Measurements from ENCODE around the gene C1orf146. TPM values are rescaled to one million over a fixed set of nuclear protein-coding genes. Genes with fewer than 3 reads are reported as not detected.
"Not testable (repeated sequence)": the region's sequence is repeated elsewhere in the genome, so short reads cannot be mapped to it uniquely, and the experiment has no call there.

C1orf146 gene
- total RNA-seq, 6 experiments from 2014 or later = not detected

GRCh38 chr1:92274939-92275338 is 57.2 kb downstream of the C1orf146 start:
- no peak for ATAC-seq
- no peak for DNase-seq
- Histone ChIP-seq H3K27ac (no peak overlapping the region), H3K36me3 (no peaks in the 10 kb centered on the region), H3K4me1 (no peaks in the 10 kb centered on the region), H3K9me3 (no peaks in the 10 kb centered on the region), H3K4me3 (no peak overlapping the region), H3K27me3 (no peaks in the 10 kb centered on the region)
- no peak for TF ChIP-seq POLR2A (IDR thresholded peaks at IDR 0.05)
- TF ChIP-seq CTCF (IDR thresholded peaks at IDR 0.05) = no peak
- WGBS (ENCODE audit: insufficient coverage, low coverage, low lambda C conversion rate, missing lambda C conversion rate) = 100% methylated on average over 1 of the region's 1 CpG
- intact Hi-C loops (cut with DNase I) = no loop called here

- 100% methylated on average over 3 of the region's 3 CpGs for WGBS (ENCODE audit: insufficient coverage, low coverage, low lambda C conversion rate, missing lambda C conversion rate)
- Histone ChIP-seq H3K9me3 (no peaks in the 10 kb centered on the region), H3K27ac (no peak overlapping the region), H3K36me3 (no peaks in the 10 kb centered on the region), H3K4me3 (no peak overlapping the region), H3K27me3 (no peaks in the 10 kb centered on the region), H3K4me1 (no peaks in the 10 kb centered on the region)
- ATAC-seq (no peak), DNase-seq (no peak)
- no peak for TF ChIP-seq CTCF (IDR thresholded peaks at IDR 0.05)
- no peak for TF ChIP-seq POLR2A (IDR thresholded peaks at IDR 0.05)
- intact Hi-C loops (cut with DNase I) = no loop called here
These were observed 58.4 kb downstream of the C1orf146 start for GRCh38 chr1:92276082-92276481.

GRCh38 chr1:92277105-92277723 is 59.5 kb downstream of the C1orf146 start:
- no peak overlapping the region for H3K4me3 ChIP-seq
- H3K9me3 ChIP-seq = no peaks in the 10 kb centered on the region
- ATAC-seq (no peak), DNase-seq (no peak)
- intact Hi-C loops (cut with DNase I) = no loop called here
- H3K27ac ChIP-seq = no peak overlapping the region
- TF ChIP-seq POLR2A (IDR thresholded peaks at IDR 0.05) = no peak
- TF ChIP-seq CTCF (IDR thresholded peaks at IDR 0.05) = no peak
- no peaks in the 10 kb centered on the region for H3K36me3 ChIP-seq
- H3K4me1 ChIP-seq = no peaks in the 10 kb centered on the region
- no peaks in the 10 kb centered on the region for H3K27me3 ChIP-seq
- 93% methylated on average over 4 of the region's 4 CpGs for WGBS (ENCODE audit: insufficient coverage, low coverage, low lambda C conversion rate, missing lambda C conversion rate)

- DNase-seq; intact Hi-C loops (cut with DNase I); ATAC-seq; H3K27ac ChIP-seq; H3K36me3 ChIP-seq; H3K4me3 ChIP-seq; H3K4me1 ChIP-seq; H3K27me3 ChIP-seq; H3K9me3 ChIP-seq: not testable (repeated sequence)
- 80% methylated on average over 1 of the region's 15 CpGs for whole genome bisulfite sequencing (ENCODE audit: insufficient coverage, low coverage, low lambda C conversion rate, missing lambda C conversion rate)
These were observed 62.1 kb downstream of the C1orf146 start for GRCh38 chr1:92279781-92280180.

- H3K36me3 ChIP-seq; H3K27ac ChIP-seq; ATAC-seq; H3K27me3 ChIP-seq; H3K4me3 ChIP-seq; H3K4me1 ChIP-seq; DNase-seq; H3K9me3 ChIP-seq; intact Hi-C loops (cut with DNase I): not testable (repeated sequence)
- 95% methylated on average over 2 of the region's 2 CpGs for WGBS (ENCODE audit: insufficient coverage, low coverage, low lambda C conversion rate, missing lambda C conversion rate)
These were observed 63.7 kb downstream of the C1orf146 start for GRCh38 chr1:92281411-92281810.
